Esophagus squamous epithelium (tissue), 4 donors: ENCODE measurements around the gene BNC2.

ENCODE experiments used
- POLR2A ChIP-seq, 4 donors: fragments of 450-650 bp; IDR thresholded peaks; one replicate each; pipeline ENCODE4 v1.6.1; 2017; ENCODE audit warnings: antibody characterized with exemption in 4 of 4, mild to moderate bottlenecking in 4 of 4, moderate library complexity in 3 of 4
- TF ChIP-seq, protein P1 (sequence below), 6 experiments: fragments of 450-650 bp in 4 of 6; fragments of 200-600 bp in 2 of 6; sonication (generic) in 2 of 6; IDR thresholded peaks; one replicate each; pipeline ENCODE4 v1.5.1; 2016 to 2019; ENCODE audit warnings: antibody characterized with exemption in 6 of 6, mild to moderate bottlenecking in 4 of 6, moderate library complexity in 4 of 6

DNA sequence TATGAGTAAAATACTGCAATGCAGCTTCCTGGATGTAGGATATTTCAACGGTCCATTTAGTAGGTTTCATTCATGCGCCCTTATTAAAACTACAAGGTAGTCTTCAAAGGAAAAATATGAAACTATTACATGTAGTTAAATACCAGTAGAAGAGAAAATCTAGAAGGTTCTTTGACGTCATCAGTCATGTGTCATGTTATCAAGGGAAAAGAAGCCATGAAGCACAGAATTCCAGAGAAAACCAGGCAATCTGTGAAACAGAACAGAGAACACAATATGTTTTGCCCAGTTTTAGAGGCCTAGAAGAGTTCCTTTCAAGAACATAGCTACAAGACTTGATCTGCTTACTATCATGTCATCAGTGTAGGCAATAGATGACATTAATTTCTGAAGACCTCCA lies 38.4 kb downstream of the BNC2 start:
- TF ChIP-seq, protein P1, sequence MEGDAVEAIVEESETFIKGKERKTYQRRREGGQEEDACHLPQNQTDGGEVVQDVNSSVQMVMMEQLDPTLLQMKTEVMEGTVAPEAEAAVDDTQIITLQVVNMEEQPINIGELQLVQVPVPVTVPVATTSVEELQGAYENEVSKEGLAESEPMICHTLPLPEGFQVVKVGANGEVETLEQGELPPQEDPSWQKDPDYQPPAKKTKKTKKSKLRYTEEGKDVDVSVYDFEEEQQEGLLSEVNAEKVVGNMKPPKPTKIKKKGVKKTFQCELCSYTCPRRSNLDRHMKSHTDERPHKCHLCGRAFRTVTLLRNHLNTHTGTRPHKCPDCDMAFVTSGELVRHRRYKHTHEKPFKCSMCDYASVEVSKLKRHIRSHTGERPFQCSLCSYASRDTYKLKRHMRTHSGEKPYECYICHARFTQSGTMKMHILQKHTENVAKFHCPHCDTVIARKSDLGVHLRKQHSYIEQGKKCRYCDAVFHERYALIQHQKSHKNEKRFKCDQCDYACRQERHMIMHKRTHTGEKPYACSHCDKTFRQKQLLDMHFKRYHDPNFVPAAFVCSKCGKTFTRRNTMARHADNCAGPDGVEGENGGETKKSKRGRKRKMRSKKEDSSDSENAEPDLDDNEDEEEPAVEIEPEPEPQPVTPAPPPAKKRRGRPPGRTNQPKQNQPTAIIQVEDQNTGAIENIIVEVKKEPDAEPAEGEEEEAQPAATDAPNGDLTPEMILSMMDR (IDR thresholded peaks at IDR 0.05): no peak
- no peak for TF ChIP-seq POLR2A (IDR thresholded peaks at IDR 0.05)
